Stomach (tissue), 4 donors: Measurements from ENCODE around the gene MIOX.

Source experiments
- CTCF ChIP-seq, 7 experiments: fragments of 450-650 bp in 4 of 7; fragments of 200-600 bp in 3 of 7; sonication (generic) in 3 of 7; IDR thresholded peaks; one replicate each; pipeline ENCODE4 v1.5.1; 2016 to 2019; ENCODE audit warnings: antibody characterized with exemption in 7 of 7, control low read depth in 2 of 7, mild to moderate bottlenecking in 1 of 7
- POLR2AphosphoS5 ChIP-seq, 3 donors: sonication (generic); formaldehyde crosslinking; IDR thresholded peaks; one replicate each; pipeline ENCODE4 v1.6.1; 2016; ENCODE audit warnings: antibody characterized with exemption in 3 of 3

GRCh38 chr22:50459016-50459415 lies 27.6 kb upstream of the MIOX start:
- TF ChIP-seq POLR2AphosphoS5 (IDR thresholded peaks at IDR 0.05): no peak
- TF ChIP-seq CTCF (IDR thresholded peaks at IDR 0.05): no peak
